Measurements from ENCODE around the gene ACTL8. TPM values are rescaled to one million over a fixed set of nuclear protein-coding genes. Genes with fewer than 3 reads are reported as not detected.

Gene ACTL8
- total and polyA plus RNA-seq, 2 experiments from 2014 or later, result 0.38 to 0.71 TPM

- Mint-ChIP-seq H3K27ac (no peak overlapping the region), H3K36me3 (ENCODE audit: low read depth) (peaks cover 5% of the 10 kb centered on the region; the same call in 2 of the 3 replicates), H3K4me1 (peaks cover 7% of the 10 kb centered on the region; the same call in 1 of the 3 replicates), H3K4me3 (no peak overlapping the region), H3K27me3 (ENCODE audit: insufficient read depth, low read depth, poor library complexity) (peaks cover 3% of the 10 kb centered on the region), H3K9me3 (peaks cover 16% of the 10 kb centered on the region)
- Histone ChIP-seq H2AFZ (no peak overlapping the region), H3F3A (replicated peaks; ENCODE audit: low read depth) (no peaks in the 10 kb centered on the region), H3K4me1 (ENCODE audit: insufficient read depth) (no peaks in the 10 kb centered on the region), H3K79me2 (replicated peaks; ENCODE audit: insufficient read depth) (no peaks in the 10 kb centered on the region), H3K4me2 (no peak overlapping the region), H3K36me3 (ENCODE audit: insufficient read depth) (no peaks in the 10 kb centered on the region), H4K20me1 (replicated peaks; ENCODE audit: insufficient read depth) (no peaks in the 10 kb centered on the region), H3K27me3 (ENCODE audit: insufficient read depth) (no peaks in the 10 kb centered on the region), H3K9me2 (ENCODE audit: insufficient read depth) (0 out of 2 replicates have a peak, but pooled peaks cover 3% of the 10 kb centered on the region), H3K27ac (ENCODE audit: low read depth) (no peak overlapping the region), H3K4me3 (no peak overlapping the region)
- ATAC-seq (no peak), DNase-seq (ENCODE audit: low spot score) (no peak)
- TF ChIP-seq NANOG (IDR thresholded peaks at IDR 0.05; ENCODE audit: borderline replicate concordance) (no peak), ZNF114 (CRISPR knock-in tag; IDR thresholded peaks at IDR 0.05) (no peak), ZNF331 (CRISPR knock-in tag; IDR thresholded peaks at IDR 0.05; ENCODE audit: low read depth) (no peak), EZH2phosphoT487 (IDR thresholded peaks at IDR 0.05; ENCODE audit: unreplicated experiment) (no peak), EZH2 (IDR thresholded peaks at IDR 0.05; ENCODE audit: low read depth, unreplicated experiment) (no peak), ZNF462 (CRISPR knock-in tag; IDR thresholded peaks at IDR 0.05) (no peak), REST (IDR thresholded peaks at IDR 0.05; ENCODE audit: unreplicated experiment) (no peak)
These were observed 112.3 kb downstream of the ACTL8 start for GRCh38 chr1:17867470-17867869.
